ENCODE data around the gene LCN6. TPM values are rescaled to one million over a fixed set of nuclear protein-coding genes. Genes with fewer than 3 reads are reported as not detected.
"Not testable (repeated sequence)": the region's sequence is repeated elsewhere in the genome, so short reads cannot be mapped to it uniquely, and the experiment has no call there.

Gene LCN6
- not detected in 2 replicates for total RNA-seq

- DNase-seq (ENCODE audit: low read depth) = no peak
- TF ChIP-seq CTCF (conservative IDR thresholded peaks at IDR 0.05; ENCODE audit: low read depth, low read length) = no peak
- no peak within 1 kb of the TSS for H3K4me3 ChIP-seq (ENCODE audit: low read depth, low read length)
Observed at GRCh38 chr9:136748201-136748600, at the start of gene LCN6. Gene LCN6 (minus strand): TSS chr9:136748525. CDS start chr9:136748483, 42 bp downstream.

- not testable (repeated sequence) for DNase-seq (ENCODE audit: low read depth); H3K4me3 ChIP-seq (ENCODE audit: low read depth, low read length)
Observed at GRCh38 chr9:136796775-136797347, 48.5 kb upstream of the LCN6 start.

GRCh38 chr9:136796238-136796774 lies 48.0 kb upstream of the LCN6 start, which contains the start of gene CCDC183:
Gene CCDC183 (plus strand): TSS chr9:136796338. CDS start chr9:136796398, 60 bp downstream.
- no peak for DNase-seq (ENCODE audit: low read depth)
- no peak for TF ChIP-seq CTCF (conservative IDR thresholded peaks at IDR 0.05; ENCODE audit: low read depth, low read length)
- H3K4me3 ChIP-seq (ENCODE audit: low read depth, low read length) = no peak within 1 kb of the TSS

- H3K4me3 ChIP-seq (ENCODE audit: low read depth, low read length) = no peak overlapping the region
- no peak for TF ChIP-seq CTCF (conservative IDR thresholded peaks at IDR 0.05; ENCODE audit: low read depth, low read length)
- no peak for DNase-seq (ENCODE audit: low read depth)
Observed at GRCh38 chr9:136795000-136795348, 46.6 kb upstream of the LCN6 start.

- TF ChIP-seq CTCF (conservative IDR thresholded peaks at IDR 0.05; ENCODE audit: low read depth, low read length) = no peak
- no peak overlapping the region for H3K4me3 ChIP-seq (ENCODE audit: low read depth, low read length)
- no peak for DNase-seq (ENCODE audit: low read depth)
Observed at GRCh38 chr9:136794281-136794999, 46.1 kb upstream of the LCN6 start.

GRCh38 chr9:136793086-136793946 lies 45.0 kb upstream of the LCN6 start:
- DNase-seq (ENCODE audit: low read depth) = no peak
- H3K4me3 ChIP-seq (ENCODE audit: low read depth, low read length) = no peak overlapping the region
- TF ChIP-seq CTCF (conservative IDR thresholded peaks at IDR 0.05; ENCODE audit: low read depth, low read length) = no peak

Measured in epithelial cell of proximal tubule (primary cell).